Kidney (tissue), 14 donors: ENCODE measurements around the gene MIDN. TPM values are rescaled to one million over a fixed set of nuclear protein-coding genes. Genes with fewer than 3 reads are reported as not detected.
A peak's percentile ranks its signal among the peaks of the same experiment; 100 is the strongest.

ENCODE experiments used
- DNase-seq, 5 donors: peaks; one replicate each; pipeline ENCODE4 v3.0.0-alpha.2; 2013 to 2020
- FAIRE-seq: peaks from 2 replicates; lab custom pipeline; 2012; peaks lifted over from hg19 to GRCh38; lab: Jason Lieb, UNC
- H3K27ac ChIP-seq, 2 donors: one replicate each; pipeline ENCODE4 v1.7.0; 2013; ENCODE audit warnings: low read depth in 2 of 2, low read length in 2 of 2, inconsistent platforms in 1 of 2
- H3K27me3 ChIP-seq: one replicate; pipeline ENCODE4 v1.7.1; 2013; ENCODE audit warnings: low read length, inconsistent platforms; ENCODE audit not compliant: control insufficient read depth, insufficient read depth
- H3K36me3 ChIP-seq, 3 donors: one replicate each; pipeline versions ENCODE4 v1.7.0 to v1.7.1; 2013; ENCODE audit warnings: low read length in 3 of 3, control low read depth in 1 of 3, inconsistent platforms in 1 of 3; ENCODE audit not compliant: insufficient read depth in 3 of 3, control insufficient read depth in 2 of 3
- H3K4me1 ChIP-seq, 3 donors: one replicate each; pipeline versions ENCODE4 v1.7.0 to v1.7.1; 2013; ENCODE audit warnings: low read length in 3 of 3, inconsistent platforms in 1 of 3, low read depth in 1 of 3; ENCODE audit not compliant: control insufficient read depth in 2 of 3, insufficient read depth in 2 of 3
- H3K4me3 ChIP-seq, 3 donors: one replicate each; pipeline versions ENCODE4 v1.7.0 to v1.8.1; 2013; ENCODE audit warnings: low read length in 3 of 3, control low read depth in 1 of 3, inconsistent platforms in 1 of 3
- H3K9ac ChIP-seq, 3 donors: one replicate each; pipeline versions ENCODE4 v1.7.0 to v1.7.1; 2013; ENCODE audit warnings: low read length in 3 of 3, control low read depth in 1 of 3, inconsistent platforms in 1 of 3
- H3K9me3 ChIP-seq, 3 donors: one replicate each; pipeline versions ENCODE4 v1.7.0 to v1.7.1; 2013; ENCODE audit warnings: low read length in 3 of 3, control low read depth in 1 of 3, inconsistent platforms in 1 of 3; ENCODE audit not compliant: control insufficient read depth in 2 of 3, insufficient read depth in 1 of 3
- CTCF ChIP-seq: IDR thresholded peaks from 3 replicates; pipeline ENCODE4 v1.5.1; 2012; ENCODE audit warnings: mild to moderate bottlenecking, moderate library complexity, borderline replicate concordance; ENCODE audit not compliant: insufficient read depth; ENCODE audit errors: extremely low read depth
- intact Hi-C: fragments of 100-400 bp; cut with DNase I; formaldehyde crosslinking; loops from one replicate; pipeline ENCODE4 v1.11.1; 2022
- polyA plus RNA-seq: library from polyadenylated mRNA; stranded (reverse); fragments of 350-450 nt; fragmentation: Illumina TruSeq; extraction: RNeasy Lipid Tissue Mini Kit (QIAGEN cat#74804); gene quantifications from one replicate; pipeline ENCODE4 v1.2.3, GENCODE V29; 2014; ENCODE audit warnings: low read depth, low replicate concordance; ENCODE audit not compliant: insufficient read depth
- total RNA-seq: library from RNA; stranded (reverse); fragmentation: NEBNext Ultra II Directional; extraction: Animal tissue kit (Norgen Biotek cat#: 25700); gene quantifications from one replicate; pipeline ENCODE4 v1.2.1, GENCODE V29; 2021
- donor health status: control.
- donor health status: control.
- donor health status: control.
- donor health status: control.
- donor health status: control.
- donor health status: DM: yes; HTN: yes; CAD: no.
- donor health status: Normal renal cell carcinoma (clear cell type).

MIDN gene
- total and polyA plus RNA-seq, 2 donors from 2014 or later, result 21.3 to 205 TPM

DNA sequence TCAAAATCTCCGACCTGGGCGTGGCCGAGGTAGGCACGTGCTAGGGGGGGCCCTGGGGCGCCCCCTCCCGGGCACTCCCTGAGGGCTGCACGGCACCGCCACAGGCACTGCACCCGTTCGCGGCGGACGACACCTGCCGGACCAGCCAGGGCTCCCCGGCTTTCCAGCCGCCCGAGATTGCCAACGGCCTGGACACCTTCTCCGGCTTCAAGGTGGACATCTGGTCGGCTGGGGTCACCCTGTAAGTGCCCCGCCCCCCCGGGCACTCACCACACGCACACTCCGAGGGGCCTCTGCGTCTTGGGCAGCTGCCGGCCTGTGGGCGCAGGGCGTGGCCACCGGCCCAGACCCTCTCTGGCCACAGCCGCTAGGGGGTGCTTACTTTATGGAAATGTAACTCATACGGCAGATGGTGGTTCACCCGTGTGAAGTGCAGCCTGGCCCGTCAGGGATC is 27.9 kb upstream of the MIDN start:
- Histone ChIP-seq H3K9me3 (no peaks in the 10 kb centered on the region), H3K4me1 (peaks cover 0 to 21% (median 10%) of the 10 kb centered on the region in 3 donors), H3K9ac (no peak overlapping the region), H3K4me3 (no peak overlapping the region), H3K27me3 (no peaks in the 10 kb centered on the region), H3K36me3 (peaks cover 0 to 13% (median 0%) of the 10 kb centered on the region in 3 donors), H3K27ac (no peak overlapping the region)
- TF ChIP-seq CTCF, result no peak
- no peak for DNase-seq
- intact Hi-C loops, result no loop called here
- FAIRE-seq, result no peak

- Histone ChIP-seq H3K9me3 (no peaks in the 10 kb centered on the region), H3K4me1 (peaks cover 0 to 19% (median 5%) of the 10 kb centered on the region in 3 donors), H3K4me3 (no peak overlapping the region), H3K27ac (peak overlapping the region in 1 of 2 donors; percentile 22), H3K36me3 (peaks cover 0 to 13% (median 0%) of the 10 kb centered on the region in 3 donors), H3K27me3 (no peaks in the 10 kb centered on the region), H3K9ac (no peak overlapping the region)
- FAIRE-seq, result no peak
- peak in 3 of 5 donors; percentile 40 to 68 (median 65) for DNase-seq
- TF ChIP-seq CTCF, result peak; percentile 65
- intact Hi-C loops, result no loop called here
These were observed 27.1 kb upstream of the MIDN start for GRCh38 chr19:1220976-1221903.

GRCh38 chr19:1221904-1222255 is 26.5 kb upstream of the MIDN start:
- intact Hi-C loops, result no loop called here
- Histone ChIP-seq H3K36me3 (peaks cover 0 to 11% (median 0%) of the 10 kb centered on the region in 3 donors), H3K9me3 (no peaks in the 10 kb centered on the region), H3K4me1 (peaks cover 0 to 15% (median 5%) of the 10 kb centered on the region in 3 donors), H3K9ac (no peak overlapping the region), H3K27me3 (no peaks in the 10 kb centered on the region), H3K4me3 (no peak overlapping the region), H3K27ac (peak overlapping the region in 1 of 2 donors; percentile 22)
- no peak for TF ChIP-seq CTCF
- DNase-seq, result no peak
- FAIRE-seq, result no peak
